ENCODE results near the gene DNM3.
"Not testable (repeated sequence)": the region's sequence is repeated elsewhere in the genome, so short reads cannot be mapped to it uniquely, and the experiment has no call there.

DNM3 gene

GRCh38 chr1:172293429-172293828 lies 452.1 kb downstream of the DNM3 start:
- H3K9me3 Mint-ChIP-seq: no peaks in the 10 kb centered on the region
- DNase-seq: no peak
- H3K27ac Mint-ChIP-seq: no peak overlapping the region
- H3K27me3 Mint-ChIP-seq: no peaks in the 10 kb centered on the region
- H3K4me1 Mint-ChIP-seq: no peaks in the 10 kb centered on the region
- no peak overlapping the region for H3K4me3 Mint-ChIP-seq
- H3K36me3 Mint-ChIP-seq: no peaks in the 10 kb centered on the region
- CTCF ChIA-PET: no interaction called here

GRCh38 chr1:172298141-172298540 lies 456.8 kb downstream of the DNM3 start:
- Mint-ChIP-seq H3K36me3 (no peaks in the 10 kb centered on the region), H3K27me3 (no peaks in the 10 kb centered on the region), H3K4me3 (no peak overlapping the region), H3K27ac (no peak overlapping the region), H3K9me3 (peaks cover 5% of the 10 kb centered on the region), H3K4me1 (no peaks in the 10 kb centered on the region)
- DNase-seq: no peak
- CTCF ChIA-PET: no interaction called here

GRCh38 chr1:172298911-172299310 lies 457.6 kb downstream of the DNM3 start:
- Mint-ChIP-seq H3K4me3 (no peak overlapping the region), H3K4me1 (no peaks in the 10 kb centered on the region), H3K9me3 (peaks cover 5% of the 10 kb centered on the region), H3K36me3 (peaks cover 2% of the 10 kb centered on the region), H3K27ac (no peak overlapping the region), H3K27me3 (no peaks in the 10 kb centered on the region)
- CTCF ChIA-PET: interaction anchor here (0.7 kb wide), 1 partner anchor 47 kb away, joined by 3 read pairs; no protein-coding TSS in a partner anchor
- DNase-seq: no peak

- H3K4me3 Mint-ChIP-seq: no peak overlapping the region
- H3K9me3 Mint-ChIP-seq: peaks cover 5% of the 10 kb centered on the region
- no peaks in the 10 kb centered on the region for H3K27me3 Mint-ChIP-seq
- CTCF ChIA-PET: interaction anchor here (0.7 kb wide), 1 partner anchor 47 kb away, joined by 3 read pairs; no protein-coding TSS in a partner anchor
- DNase-seq: no peak
- peaks cover 2% of the 10 kb centered on the region for H3K36me3 Mint-ChIP-seq
- H3K27ac Mint-ChIP-seq: no peak overlapping the region
- H3K4me1 Mint-ChIP-seq: no peaks in the 10 kb centered on the region
These were observed 458.2 kb downstream of the DNM3 start for GRCh38 chr1:172299515-172299914.

- CTCF ChIA-PET, H3K27me3 Mint-ChIP-seq, H3K4me3 Mint-ChIP-seq, H3K27ac Mint-ChIP-seq, DNase-seq, H3K4me1 Mint-ChIP-seq, H3K36me3 Mint-ChIP-seq: not testable (repeated sequence)
- peaks cover 12% of the 10 kb centered on the region for H3K9me3 Mint-ChIP-seq
These were observed 466.2 kb downstream of the DNM3 start for GRCh38 chr1:172307508-172307907.

GRCh38 chr1:172308142-172308541 lies 466.8 kb downstream of the DNM3 start:
- no peak for DNase-seq
- Mint-ChIP-seq H3K9me3 (peaks cover 10% of the 10 kb centered on the region), H3K4me1 (peaks cover 5% of the 10 kb centered on the region), H3K27ac (no peak overlapping the region), H3K36me3 (peaks cover 2% of the 10 kb centered on the region), H3K4me3 (no peak overlapping the region), H3K27me3 (no peaks in the 10 kb centered on the region)
- CTCF ChIA-PET: no interaction called here

- H3K27ac Mint-ChIP-seq: no peak overlapping the region
- H3K4me1 Mint-ChIP-seq: peaks cover 5% of the 10 kb centered on the region
- DNase-seq: no peak
- no peaks in the 10 kb centered on the region for H3K27me3 Mint-ChIP-seq
- H3K36me3 Mint-ChIP-seq: no peaks in the 10 kb centered on the region
- H3K4me3 Mint-ChIP-seq: no peak overlapping the region
- H3K9me3 Mint-ChIP-seq: peaks cover 9% of the 10 kb centered on the region
- CTCF ChIA-PET: interaction anchor here (0.8 kb wide), 1 partner anchor 306 kb away, joined by 3 read pairs; no protein-coding TSS in a partner anchor
These were observed 467.3 kb downstream of the DNM3 start for GRCh38 chr1:172308577-172308976.

GRCh38 chr1:172320733-172321132 lies 479.4 kb downstream of the DNM3 start:
- Mint-ChIP-seq H3K27ac (no peak overlapping the region), H3K4me3 (no peak overlapping the region), H3K36me3 (no peaks in the 10 kb centered on the region), H3K27me3 (no peaks in the 10 kb centered on the region), H3K4me1 (no peaks in the 10 kb centered on the region), H3K9me3 (no peaks in the 10 kb centered on the region)
- DNase-seq: no peak
- CTCF ChIA-PET: no interaction called here

- H3K27ac Mint-ChIP-seq: no peak overlapping the region
- CTCF ChIA-PET: no interaction called here
- no peak overlapping the region for H3K4me3 Mint-ChIP-seq
- H3K4me1 Mint-ChIP-seq: no peaks in the 10 kb centered on the region
- no peaks in the 10 kb centered on the region for H3K9me3 Mint-ChIP-seq
- H3K36me3 Mint-ChIP-seq: no peaks in the 10 kb centered on the region
- no peak for DNase-seq
- H3K27me3 Mint-ChIP-seq: no peaks in the 10 kb centered on the region
These were observed 480.2 kb downstream of the DNM3 start for GRCh38 chr1:172321451-172321850.

GRCh38 chr1:172322219-172323061 lies 481.1 kb downstream of the DNM3 start:
- no peak for DNase-seq
- H3K9me3 Mint-ChIP-seq: no peaks in the 10 kb centered on the region
- no peak overlapping the region for H3K27ac Mint-ChIP-seq
- H3K4me1 Mint-ChIP-seq: no peaks in the 10 kb centered on the region
- CTCF ChIA-PET: no interaction called here
- H3K27me3 Mint-ChIP-seq: no peaks in the 10 kb centered on the region
- H3K4me3 Mint-ChIP-seq: no peak overlapping the region
- no peaks in the 10 kb centered on the region for H3K36me3 Mint-ChIP-seq

- Mint-ChIP-seq H3K4me1 (no peaks in the 10 kb centered on the region), H3K9me3 (peaks cover 4% of the 10 kb centered on the region), H3K4me3 (no peak overlapping the region), H3K36me3 (no peaks in the 10 kb centered on the region), H3K27ac (no peak overlapping the region), H3K27me3 (no peaks in the 10 kb centered on the region)
- no peak for DNase-seq
- CTCF ChIA-PET: no interaction called here
These were observed 482.4 kb downstream of the DNM3 start for GRCh38 chr1:172323686-172324085.

GRCh38 chr1:172324086-172324485 lies 482.8 kb downstream of the DNM3 start:
- DNase-seq: no peak
- Mint-ChIP-seq H3K4me3 (no peak overlapping the region), H3K9me3 (peaks cover 4% of the 10 kb centered on the region), H3K27me3 (no peaks in the 10 kb centered on the region), H3K4me1 (no peaks in the 10 kb centered on the region), H3K36me3 (no peaks in the 10 kb centered on the region), H3K27ac (no peak overlapping the region)
- CTCF ChIA-PET: no interaction called here

GRCh38 chr1:172324761-172325160 lies 483.5 kb downstream of the DNM3 start:
- Mint-ChIP-seq H3K27me3 (no peaks in the 10 kb centered on the region), H3K4me1 (no peaks in the 10 kb centered on the region), H3K9me3 (peaks cover 4% of the 10 kb centered on the region), H3K36me3 (no peaks in the 10 kb centered on the region), H3K27ac (no peak overlapping the region), H3K4me3 (no peak overlapping the region)
- DNase-seq: no peak
- CTCF ChIA-PET: no interaction called here

- Mint-ChIP-seq H3K9me3 (peaks cover 4% of the 10 kb centered on the region), H3K4me1 (no peaks in the 10 kb centered on the region), H3K4me3 (no peak overlapping the region), H3K27me3 (no peaks in the 10 kb centered on the region), H3K36me3 (no peaks in the 10 kb centered on the region), H3K27ac (no peak overlapping the region)
- CTCF ChIA-PET: no interaction called here
- no peak for DNase-seq
These were observed 484.2 kb downstream of the DNM3 start for GRCh38 chr1:172325531-172325930.

- Mint-ChIP-seq H3K4me3 (no peak overlapping the region), H3K27ac (no peak overlapping the region)
- CTCF ChIA-PET: no interaction called here
These were observed 484.8 kb downstream of the DNM3 start for GRCh38 chr1:172326136-172326535.

More at GRCh38 chr1:172326136-172326535, 484.8 kb downstream of the DNM3 start:
- Mint-ChIP-seq H3K36me3 (no peaks in the 10 kb centered on the region), H3K9me3 (peaks cover 4% of the 10 kb centered on the region), H3K27me3 (no peaks in the 10 kb centered on the region), H3K4me1 (no peaks in the 10 kb centered on the region)
- DNase-seq: no peak

Measured in activated naive CD4-positive, alpha-beta T cell treated with anti-CD3 and anti-CD28 coated beads, Interleukin-2, amount 10 ng/mL, durations not matched to agents 7 days and 5 days (primary cell).